A549 (cell line): Measurements from ENCODE around the gene BCL2L2.

Experiments used
- BHLHE40 ChIP-seq: IDR thresholded peaks from 2 replicates; pipeline ENCODE4 v1.6.1; 2012; ENCODE audit warnings: low read depth, low read length, inconsistent platforms
- CBX8 ChIP-seq: fragments of 200-600 bp; sonication (generic); IDR thresholded peaks from 2 replicates; pipeline ENCODE4 v1.6.1; 2016
- CEBPB ChIP-seq, 2 experiments: fragments of >200 bp in 1 of 2; sonication (Bioruptor Twin) in 1 of 2; formaldehyde crosslinking in 1 of 2; IDR thresholded peaks; 2 replicates each; pipeline ENCODE4 v1.6.1; 2012 to 2016
- CTCF ChIP-seq: fragments of >200 bp; sonication (Bioruptor Twin); formaldehyde crosslinking; IDR thresholded peaks from 3 replicates; pipeline ENCODE4 v1.5.1; 2016
- EP300 ChIP-seq, 2 experiments: fragments of >200 bp; sonication (Bioruptor Twin); formaldehyde crosslinking; IDR thresholded peaks; 2 replicates in 1 of 2; 3 replicates in 1 of 2; pipeline ENCODE4 v1.6.1; 2016 to 2017
- HMGXB4 ChIP-seq: fragments of 250-450 bp; sonication (Bioruptor Pico); IDR thresholded peaks from 2 replicates; pipeline ENCODE4 v1.5.0; 2021; ENCODE audit warnings: mild to moderate bottlenecking, moderate library complexity, borderline replicate concordance
- JUN ChIP-seq, 2 experiments: fragments of >200 bp; sonication (Bioruptor Twin); formaldehyde crosslinking; IDR thresholded peaks; 2 replicates in 1 of 2; 3 replicates in 1 of 2; pipeline ENCODE4 v1.6.1; 2016 to 2017
- MYC ChIP-seq: IDR thresholded peaks from 2 replicates; pipeline ENCODE4 v1.6.1; 2012; ENCODE audit warnings: mild to moderate bottlenecking, inconsistent platforms, low read length, improper control_type of control experiment, borderline replicate concordance
- PBX3 ChIP-seq: IDR thresholded peaks from 2 replicates; pipeline ENCODE4 v1.6.1; 2012
- POLR2A ChIP-seq: IDR thresholded peaks from 2 replicates; pipeline ENCODE4 v1.6.1; 2012; ENCODE audit warnings: mild to moderate bottlenecking, low read length
- REST ChIP-seq: fragments of 200-600 bp; sonication (generic); IDR thresholded peaks from 2 replicates; pipeline ENCODE4 v1.6.1; 2016; ENCODE audit warnings: antibody characterized with exemption, mild to moderate bottlenecking, moderate library complexity
- SREBF2 ChIP-seq: fragments of 450-650 bp; IDR thresholded peaks from 2 replicates; pipeline ENCODE4 v1.6.1; 2014; ENCODE audit warnings: mild to moderate bottlenecking, moderate library complexity
- ZFP36 ChIP-seq: fragments of 450-650 bp; IDR thresholded peaks from 2 replicates; pipeline ENCODE4 v1.6.1; 2014; ENCODE audit warnings: borderline replicate concordance; ENCODE audit not compliant: partially characterized antibody

GRCh38 chr14:23259426-23259825 lies 47.2 kb upstream of the BCL2L2 start:
- no peak for TF ChIP-seq JUN (IDR thresholded peaks at IDR 0.05)
- TF ChIP-seq CTCF: no peak
- TF ChIP-seq POLR2A: no peak
- no peak for TF ChIP-seq EP300 (IDR thresholded peaks at IDR 0.05)
- no peak for TF ChIP-seq CBX8
- TF ChIP-seq SREBF2: no peak
- no peak for TF ChIP-seq REST
- TF ChIP-seq MYC: no peak
- TF ChIP-seq BHLHE40: no peak
- no peak for TF ChIP-seq CEBPB (IDR thresholded peaks at IDR 0.05)
- TF ChIP-seq PBX3: no peak
- TF ChIP-seq HMGXB4 (CRISPR knock-in tag): no peak
- TF ChIP-seq ZFP36: no peak
